Bronchial epithelial cell (primary cell): ENCODE measurements around the gene TFEB. TPM values are rescaled to one million over a fixed set of nuclear protein-coding genes. Genes with fewer than 3 reads are reported as not detected.

Source experiments
- DNase-seq: peaks from one replicate; pipeline ENCODE4 v3.0.0-alpha.2; 2010; ENCODE audit warnings: low read depth
- FAIRE-seq: peaks from 2 replicates; lab custom pipeline; 2011; peaks lifted over from hg19 to GRCh38; lab: Jason Lieb, UNC
- H3K27me3 ChIP-seq: 2 replicates; pipeline ENCODE4 v1.5.1; 2011; ENCODE audit warnings: low read length; ENCODE audit not compliant: control insufficient read depth, insufficient read depth
- H3K36me3 ChIP-seq: 2 replicates; pipeline ENCODE4 v1.5.1; 2011; ENCODE audit warnings: low read length; ENCODE audit not compliant: control insufficient read depth, insufficient read depth
- H3K4me3 ChIP-seq: 2 replicates; pipeline ENCODE4 v1.5.1; 2011; ENCODE audit warnings: mild to moderate bottlenecking, low read depth, low read length, control low read depth
- total RNA-seq: library from RNA; depleted of rRNA; stranded (reverse); fragments of >200 nt; gene quantifications from 2 replicates; pipeline ENCODE4 v1.2.1, GENCODE V29; 2014
- TF ChIP-seq, protein P1 (sequence below): IDR thresholded peaks from 2 replicates; pipeline ENCODE4 v1.5.1; 2011; ENCODE audit warnings: mild to moderate bottlenecking, moderate library complexity, low read length, control low read depth, inconsistent platforms; ENCODE audit not compliant: insufficient read depth, severe bottlenecking

Gene TFEB
- total RNA-seq, 1 donor from 2014 or later = 6.8 TPM

DNA sequence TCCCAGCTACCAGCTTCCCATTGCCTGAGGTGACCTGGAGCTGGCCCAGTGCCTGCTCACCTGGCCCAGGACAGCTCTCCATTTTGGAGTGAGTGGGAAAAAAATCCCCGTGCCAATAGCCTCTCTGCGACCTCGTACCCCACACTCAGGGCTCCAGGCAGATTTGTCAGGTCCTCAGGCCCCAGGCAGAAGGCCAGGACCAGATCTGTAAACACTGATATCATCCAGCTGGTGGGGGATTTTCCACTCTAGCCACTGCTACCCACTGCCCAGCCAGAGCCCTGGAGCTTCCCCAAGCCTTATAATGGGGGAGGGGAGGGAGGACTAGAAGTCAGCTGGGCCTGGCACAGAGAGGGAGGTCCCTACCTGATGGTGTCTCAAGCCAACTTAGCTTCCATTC is 13.1 kb upstream of the TFEB start:
- FAIRE-seq (no peak), DNase-seq (no peak)
- H3K27me3 ChIP-seq = peaks cover 2% of the 10 kb centered on the region
- TF ChIP-seq, protein P1, sequence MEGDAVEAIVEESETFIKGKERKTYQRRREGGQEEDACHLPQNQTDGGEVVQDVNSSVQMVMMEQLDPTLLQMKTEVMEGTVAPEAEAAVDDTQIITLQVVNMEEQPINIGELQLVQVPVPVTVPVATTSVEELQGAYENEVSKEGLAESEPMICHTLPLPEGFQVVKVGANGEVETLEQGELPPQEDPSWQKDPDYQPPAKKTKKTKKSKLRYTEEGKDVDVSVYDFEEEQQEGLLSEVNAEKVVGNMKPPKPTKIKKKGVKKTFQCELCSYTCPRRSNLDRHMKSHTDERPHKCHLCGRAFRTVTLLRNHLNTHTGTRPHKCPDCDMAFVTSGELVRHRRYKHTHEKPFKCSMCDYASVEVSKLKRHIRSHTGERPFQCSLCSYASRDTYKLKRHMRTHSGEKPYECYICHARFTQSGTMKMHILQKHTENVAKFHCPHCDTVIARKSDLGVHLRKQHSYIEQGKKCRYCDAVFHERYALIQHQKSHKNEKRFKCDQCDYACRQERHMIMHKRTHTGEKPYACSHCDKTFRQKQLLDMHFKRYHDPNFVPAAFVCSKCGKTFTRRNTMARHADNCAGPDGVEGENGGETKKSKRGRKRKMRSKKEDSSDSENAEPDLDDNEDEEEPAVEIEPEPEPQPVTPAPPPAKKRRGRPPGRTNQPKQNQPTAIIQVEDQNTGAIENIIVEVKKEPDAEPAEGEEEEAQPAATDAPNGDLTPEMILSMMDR = no peak
- H3K4me3 ChIP-seq = no peak overlapping the region
- H3K36me3 ChIP-seq = no peaks in the 10 kb centered on the region

DNA sequence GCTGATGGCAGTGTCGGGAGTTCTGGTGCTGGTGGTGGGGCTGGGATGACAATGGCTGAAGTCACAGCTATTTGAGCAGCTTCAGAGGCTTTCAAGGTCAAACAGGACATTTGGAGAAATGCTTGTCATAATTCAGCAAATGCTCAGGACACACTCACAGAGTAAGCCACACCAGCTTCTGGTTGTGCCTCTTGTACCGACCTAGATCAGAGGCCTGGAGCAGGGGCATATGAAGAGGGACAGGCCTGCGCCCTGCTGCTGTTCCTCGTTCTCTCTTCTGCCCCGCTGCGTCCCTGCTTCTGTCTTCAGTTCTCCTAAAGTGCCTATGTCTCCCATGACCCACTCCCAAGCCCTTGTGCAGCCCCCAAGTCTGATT is 12.7 kb upstream of the TFEB start:
- Histone ChIP-seq H3K4me3 (no peak overlapping the region), H3K27me3 (peaks cover 2% of the 10 kb centered on the region), H3K36me3 (no peaks in the 10 kb centered on the region)
- FAIRE-seq (no peak), DNase-seq (no peak)
- TF ChIP-seq, protein P1 = no peak

DNA sequence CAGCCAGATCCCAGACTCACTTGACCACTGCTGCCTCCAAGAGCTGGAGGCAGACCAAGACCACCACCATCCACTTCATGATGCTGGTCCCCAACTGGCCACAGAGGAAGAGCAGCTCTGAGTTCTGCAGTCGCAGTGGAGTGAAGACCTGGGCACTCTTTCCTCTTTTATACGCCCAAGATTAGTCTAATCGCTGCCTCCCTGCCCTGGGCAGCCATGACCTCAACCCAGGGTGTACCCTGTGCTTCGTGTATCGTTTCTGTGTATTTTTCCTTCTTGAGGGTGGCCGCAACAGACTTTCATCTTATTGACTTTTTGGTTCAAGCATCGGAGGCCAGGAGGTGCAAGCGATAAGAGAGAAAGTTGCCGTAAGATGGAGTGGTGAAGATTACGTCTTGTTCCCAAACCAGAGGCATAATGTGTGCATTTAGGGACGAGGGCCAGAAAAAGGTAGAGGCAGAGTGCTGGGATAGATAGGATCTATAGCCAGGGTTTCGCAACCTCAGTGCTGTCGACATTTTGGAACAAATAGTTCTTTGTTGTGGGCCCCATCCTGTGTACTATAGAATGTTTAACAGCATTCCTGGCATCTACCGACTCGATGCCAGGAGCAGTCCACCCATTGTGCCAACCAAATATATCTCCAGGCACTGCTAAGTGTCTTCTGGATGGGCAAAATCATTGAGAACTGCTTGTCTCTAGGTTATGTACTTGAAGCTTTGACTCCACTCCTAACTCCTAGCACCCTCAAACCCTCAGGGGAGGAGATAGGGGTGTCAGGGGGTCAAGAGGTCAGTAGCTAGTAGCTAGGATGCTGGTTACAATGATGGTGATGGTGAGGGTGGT is 12.1 kb upstream of the TFEB start, which contains the start of gene PGC:
Gene PGC, minus strand, starts transcription at position 142 of the 846 bp plus-strand sequence. Its CDS starts 63 bp downstream, at position 79.
- H3K4me3 ChIP-seq = no peak within 1 kb of the TSS
- no peaks in the 10 kb centered on the region for H3K36me3 ChIP-seq
- peaks cover 2% of the 10 kb centered on the region for H3K27me3 ChIP-seq
- FAIRE-seq = no peak
- TF ChIP-seq, protein P1 = no peak
- no peak for DNase-seq

DNA sequence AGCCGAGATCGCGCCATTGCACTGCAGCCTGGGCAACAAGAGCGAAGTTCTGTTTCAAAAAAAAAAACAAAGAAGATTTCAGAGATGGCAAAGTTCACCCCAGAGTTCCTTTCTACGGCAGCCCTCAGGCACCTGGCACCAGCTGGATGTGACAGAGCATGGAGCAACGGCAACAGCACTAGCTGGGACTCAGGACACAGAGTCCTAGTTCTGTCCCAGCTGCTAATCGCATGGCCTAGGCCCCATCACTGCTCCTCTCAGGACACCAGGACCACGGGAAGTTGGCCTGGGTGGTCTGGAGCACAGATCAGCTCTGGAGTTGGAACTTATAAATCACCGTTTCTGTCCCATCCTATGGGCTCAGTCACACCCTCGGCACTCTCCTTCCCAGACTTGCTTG is 10.7 kb upstream of the TFEB start:
- peaks cover 2% of the 10 kb centered on the region for H3K27me3 ChIP-seq
- FAIRE-seq (no peak), DNase-seq (no peak)
- no peak overlapping the region for H3K4me3 ChIP-seq
- TF ChIP-seq, protein P1 = no peak
- no peaks in the 10 kb centered on the region for H3K36me3 ChIP-seq

DNA sequence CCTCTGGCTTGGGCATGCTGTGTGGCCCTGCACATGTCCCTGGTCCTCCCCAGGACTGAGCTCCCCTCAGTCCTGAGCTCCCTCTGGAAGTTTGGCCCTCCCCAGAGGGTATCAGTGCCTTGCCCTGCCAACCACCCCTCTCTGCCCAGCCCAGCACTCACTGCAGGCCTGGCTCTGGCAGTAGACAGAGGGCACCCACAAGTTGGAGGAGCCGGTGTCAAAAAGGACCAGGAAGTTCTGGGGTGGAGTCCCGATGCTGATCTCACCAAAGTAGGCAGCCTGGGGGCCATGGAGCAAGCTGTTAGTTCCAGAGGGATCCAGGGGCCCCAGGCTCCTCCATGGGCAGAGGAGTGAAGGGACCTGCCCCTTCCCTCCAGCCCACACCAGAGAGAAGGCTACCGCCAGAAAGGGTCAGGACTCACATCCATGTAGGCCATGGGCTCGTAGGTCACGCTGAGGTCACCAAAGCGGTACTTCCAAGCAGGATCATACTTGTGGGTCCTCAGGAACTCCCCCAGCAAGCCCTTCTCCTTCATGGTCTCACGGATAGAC is 8.9 kb upstream of the TFEB start:
- no peak overlapping the region for H3K4me3 ChIP-seq
- no peaks in the 10 kb centered on the region for H3K27me3 ChIP-seq
- H3K36me3 ChIP-seq = no peaks in the 10 kb centered on the region
- TF ChIP-seq, protein P1 = no peak
- DNase-seq (no peak), FAIRE-seq (no peak)
